ENCODE measurements around the gene ANKH. TPM values are rescaled to one million over a fixed set of nuclear protein-coding genes. Genes with fewer than 3 reads are reported as not detected.

ANKH gene
- total RNA-seq, 1 experiment from 2014 or later, result 65.2 TPM

DNA sequence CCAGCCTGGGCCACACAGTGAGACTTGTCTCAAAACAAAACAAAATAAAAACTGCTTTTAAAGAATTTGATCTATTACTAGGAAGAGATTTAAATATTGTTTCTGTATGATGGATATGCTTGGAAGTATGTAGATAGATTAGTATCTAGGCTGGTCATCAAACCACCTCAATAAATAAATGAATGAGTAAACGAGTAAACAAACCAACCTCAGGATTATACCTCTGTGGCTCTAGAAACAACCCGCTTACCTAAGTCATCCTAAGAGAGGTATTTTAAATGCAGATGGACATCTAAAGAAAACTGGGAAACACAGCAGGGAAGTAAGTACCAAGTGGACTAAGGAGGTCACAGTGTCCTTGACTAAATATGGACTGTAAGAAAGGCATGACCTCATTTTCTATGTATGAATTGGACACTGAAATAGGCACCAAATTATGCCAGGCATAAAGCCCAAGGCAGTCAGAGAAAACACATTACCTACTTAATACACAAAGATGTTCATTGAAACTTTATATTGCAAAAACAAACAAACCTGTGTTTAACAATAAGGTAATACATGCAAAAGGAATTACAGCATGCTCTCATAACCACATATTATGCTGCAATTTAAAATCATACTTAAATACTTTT lies 7.3 kb downstream of the ANKH start:
- ATAC-seq, result no peak
- peaks cover 5 to 7% of the 10 kb centered on the region in 2 experiments; a peak in 3 of 4 replicates for H3K4me1 ChIP-seq (ENCODE audit: control insufficient read depth in 1 of 2, insufficient read depth in 2 of 2, low read length in 2 of 2)
- no peak overlapping the region for H3K27ac ChIP-seq (ENCODE audit: low read depth, low read length)
- H3K9me2 ChIP-seq (ENCODE audit: insufficient read depth), result no peaks in the 10 kb centered on the region
- RAD21 ChIA-PET (ENCODE audit: low non-redundant PET in 1 of 2, low total read pairs in 2 of 2, uncharacterized antibody in 2 of 2, unreplicated experiment in 2 of 2), result no interaction called here
- H4K20me1 ChIP-seq (ENCODE audit: insufficient read depth), result no peaks in the 10 kb centered on the region
- TF ChIP-seq POLR2A (IDR thresholded peaks at IDR 0.05; ENCODE audit: borderline replicate concordance, extremely low read depth, insufficient read depth, insufficient read length) (no peak), CTCF (IDR thresholded peaks at IDR 0.05 in 2 of 3, conservative IDR thresholded peaks at IDR 0.05 in 1 of 3; ENCODE audit: borderline replicate concordance in 1 of 3, insufficient read depth in 1 of 3, low read depth in 2 of 3, low read length in 2 of 3) (no peak), REST (IDR thresholded peaks at IDR 0.05; ENCODE audit: low read depth) (no peak), RAD21 (IDR thresholded peaks at IDR 0.05; ENCODE audit: low read depth) (no peak), ZNF274 (IDR thresholded peaks at IDR 0.05; ENCODE audit: low read depth, low read length) (no peak), EGR1 (IDR thresholded peaks at IDR 0.05; ENCODE audit: low read depth) (no peak), MAX (IDR thresholded peaks at IDR 0.05) (no peak), EZH2 (IDR thresholded peaks at IDR 0.05) (no peak), JUND (IDR thresholded peaks at IDR 0.05) (no peak), TCF7L2 (IDR thresholded peaks at IDR 0.05; ENCODE audit: borderline replicate concordance, extremely low read depth, insufficient read depth, insufficient read length) (no peak), SIN3A (IDR thresholded peaks at IDR 0.05; ENCODE audit: low read depth) (no peak), SP1 (IDR thresholded peaks at IDR 0.05; ENCODE audit: low read depth) (no peak), ZFX (IDR thresholded peaks at IDR 0.05) (no peak), CEBPB (IDR thresholded peaks at IDR 0.05; ENCODE audit: low read depth) (no peak), POLR2AphosphoS5 (IDR thresholded peaks at IDR 0.05; ENCODE audit: low read depth, low read length) (no peak), SRF (IDR thresholded peaks at IDR 0.05; ENCODE audit: low read depth) (no peak), ELF1 (IDR thresholded peaks at IDR 0.05; ENCODE audit: borderline replicate concordance, low read depth) (no peak), CBX3 (IDR thresholded peaks at IDR 0.05; ENCODE audit: low read depth) (no peak), ZBTB33 (IDR thresholded peaks at IDR 0.05; ENCODE audit: extremely low read depth, insufficient replicate concordance, low read length) (no peak)
- POLR2A ChIA-PET, result no interaction called here
- H3K9ac ChIP-seq (ENCODE audit: low read length), result no peak overlapping the region
- peaks cover 18% of the 10 kb centered on the region for H3K79me2 ChIP-seq (ENCODE audit: insufficient read depth, low read length)
- H2AFZ ChIP-seq (ENCODE audit: low read depth, low read length, poor library complexity, severe bottlenecking), result no peak overlapping the region
- CTCF ChIA-PET, result no interaction called here
- no peak overlapping the region for H3K4me2 ChIP-seq (ENCODE audit: low read length)
- H3K27me3 ChIP-seq (ENCODE audit: insufficient read depth, low read length), result no peaks in the 10 kb centered on the region
- intact Hi-C loops (cut with micrococcal nuclease), result no loop called here
- H3K36me3 ChIP-seq (ENCODE audit: control insufficient read depth in 1 of 2, insufficient read depth in 2 of 2, low read length in 2 of 2), result no peaks in the 10 kb centered on the region
- H3K9me3 ChIP-seq (ENCODE audit: control insufficient read depth in 1 of 2, insufficient read depth in 1 of 2, low read depth in 1 of 2, low read length in 2 of 2), result no peaks in the 10 kb centered on the region
- DNase-seq (ENCODE audit: low read depth, low spot score), result no peak
- BruUV-seq (replicated peaks), result no TSS peak
- no peak overlapping the region for H3K4me3 ChIP-seq (replicated peaks in 1 of 2; ENCODE audit: low read depth in 1 of 2, low read length in 2 of 2)
